ENCODE measurements around the gene SLC35A2.
A peak's percentile ranks its signal among the peaks of the same experiment; 100 is the strongest.

The SLC35A2 gene

DNA sequence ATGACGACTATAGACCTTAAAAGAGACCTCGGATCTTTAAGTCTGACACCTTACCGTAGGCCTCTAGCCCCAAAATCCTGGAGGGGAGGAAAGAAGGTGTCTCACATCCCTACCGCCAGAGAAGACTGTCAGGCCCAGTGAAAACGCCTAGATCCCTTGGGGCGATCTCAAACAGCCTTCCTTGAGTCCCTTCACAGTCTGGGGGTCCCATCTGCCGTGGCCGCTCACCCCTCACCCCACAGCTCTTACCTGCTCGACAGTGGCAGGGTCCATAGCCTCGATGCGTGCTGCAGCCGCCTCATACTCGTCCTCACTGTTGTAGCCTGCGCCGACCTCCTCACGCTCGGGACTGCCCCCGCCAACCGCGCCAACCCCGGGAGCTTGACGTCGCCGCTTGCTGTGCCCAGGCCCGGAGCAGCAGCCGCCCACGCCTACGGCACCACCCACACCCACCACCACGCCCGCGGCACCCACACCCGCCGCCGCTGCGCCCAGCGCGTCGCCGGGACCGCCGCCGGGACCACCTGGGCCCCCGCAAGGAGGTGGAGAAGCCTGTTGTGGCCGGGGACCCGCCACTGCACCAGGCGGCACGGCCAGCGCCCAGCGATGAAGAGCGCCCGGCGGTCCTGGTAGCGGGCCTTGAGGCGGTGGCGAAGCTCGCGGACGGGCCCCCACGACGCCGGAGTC is 45.4 kb upstream of the SLC35A2 start:
- peak in 1 of 2 donors; percentile 68 for DNase-seq

DNA sequence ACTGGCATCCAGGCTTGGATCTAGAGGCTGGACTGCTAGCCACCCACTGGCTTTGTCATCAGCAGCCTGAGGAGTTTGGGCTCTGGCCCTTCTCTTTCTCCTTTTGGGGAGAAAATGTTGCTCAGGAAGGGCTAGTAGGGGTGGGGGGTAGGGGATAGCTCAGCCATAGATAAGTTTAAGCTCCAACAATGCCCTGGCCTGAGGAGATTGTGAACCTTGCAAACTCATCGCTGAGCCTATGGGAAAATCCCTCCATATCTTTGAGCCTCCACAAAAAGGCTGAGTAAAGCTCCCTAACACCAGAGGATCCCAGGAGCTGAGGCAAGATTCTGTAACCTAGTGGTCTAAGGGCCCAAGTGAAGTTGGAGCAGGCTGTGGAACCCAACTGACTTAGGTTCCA is 37.1 kb upstream of the SLC35A2 start:
- DNase-seq: no peak
- H3K4me1 ChIP-seq: peaks cover 0 to 23% (median 4%) of the 10 kb centered on the region in 4 donors
- H3K9me3 ChIP-seq: no peaks in the 10 kb centered on the region
- no peak overlapping the region for H3K27ac ChIP-seq
- H3K27me3 ChIP-seq: no peaks in the 10 kb centered on the region
- intact Hi-C loops (cut with DNase I; ENCODE audit: low total_unique reads): no loop called here
- H3K4me3 ChIP-seq: no peak overlapping the region
- TF ChIP-seq, protein P1, sequence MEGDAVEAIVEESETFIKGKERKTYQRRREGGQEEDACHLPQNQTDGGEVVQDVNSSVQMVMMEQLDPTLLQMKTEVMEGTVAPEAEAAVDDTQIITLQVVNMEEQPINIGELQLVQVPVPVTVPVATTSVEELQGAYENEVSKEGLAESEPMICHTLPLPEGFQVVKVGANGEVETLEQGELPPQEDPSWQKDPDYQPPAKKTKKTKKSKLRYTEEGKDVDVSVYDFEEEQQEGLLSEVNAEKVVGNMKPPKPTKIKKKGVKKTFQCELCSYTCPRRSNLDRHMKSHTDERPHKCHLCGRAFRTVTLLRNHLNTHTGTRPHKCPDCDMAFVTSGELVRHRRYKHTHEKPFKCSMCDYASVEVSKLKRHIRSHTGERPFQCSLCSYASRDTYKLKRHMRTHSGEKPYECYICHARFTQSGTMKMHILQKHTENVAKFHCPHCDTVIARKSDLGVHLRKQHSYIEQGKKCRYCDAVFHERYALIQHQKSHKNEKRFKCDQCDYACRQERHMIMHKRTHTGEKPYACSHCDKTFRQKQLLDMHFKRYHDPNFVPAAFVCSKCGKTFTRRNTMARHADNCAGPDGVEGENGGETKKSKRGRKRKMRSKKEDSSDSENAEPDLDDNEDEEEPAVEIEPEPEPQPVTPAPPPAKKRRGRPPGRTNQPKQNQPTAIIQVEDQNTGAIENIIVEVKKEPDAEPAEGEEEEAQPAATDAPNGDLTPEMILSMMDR (IDR thresholded peaks at IDR 0.05): no peak
- peaks cover 0 to 5% (median 0%) of the 10 kb centered on the region in 3 donors for H3K36me3 ChIP-seq

More for the DNA sequence above, 45.4 kb upstream of the SLC35A2 start:
- no peaks in the 10 kb centered on the region for H3K9me3 ChIP-seq
- TF ChIP-seq, protein P1 (IDR thresholded peaks at IDR 0.05): no peak
- H3K27me3 ChIP-seq: no peaks in the 10 kb centered on the region
- peak overlapping the region; percentile 79 for H3K4me3 ChIP-seq
- H3K36me3 ChIP-seq: no peaks in the 10 kb centered on the region
- peaks cover 0 to 51% (median 14%) of the 10 kb centered on the region in 4 donors for H3K4me1 ChIP-seq
- intact Hi-C loops (cut with DNase I; ENCODE audit: low total_unique reads): no loop called here
- H3K27ac ChIP-seq: peak overlapping the region; percentile 88

DNA sequence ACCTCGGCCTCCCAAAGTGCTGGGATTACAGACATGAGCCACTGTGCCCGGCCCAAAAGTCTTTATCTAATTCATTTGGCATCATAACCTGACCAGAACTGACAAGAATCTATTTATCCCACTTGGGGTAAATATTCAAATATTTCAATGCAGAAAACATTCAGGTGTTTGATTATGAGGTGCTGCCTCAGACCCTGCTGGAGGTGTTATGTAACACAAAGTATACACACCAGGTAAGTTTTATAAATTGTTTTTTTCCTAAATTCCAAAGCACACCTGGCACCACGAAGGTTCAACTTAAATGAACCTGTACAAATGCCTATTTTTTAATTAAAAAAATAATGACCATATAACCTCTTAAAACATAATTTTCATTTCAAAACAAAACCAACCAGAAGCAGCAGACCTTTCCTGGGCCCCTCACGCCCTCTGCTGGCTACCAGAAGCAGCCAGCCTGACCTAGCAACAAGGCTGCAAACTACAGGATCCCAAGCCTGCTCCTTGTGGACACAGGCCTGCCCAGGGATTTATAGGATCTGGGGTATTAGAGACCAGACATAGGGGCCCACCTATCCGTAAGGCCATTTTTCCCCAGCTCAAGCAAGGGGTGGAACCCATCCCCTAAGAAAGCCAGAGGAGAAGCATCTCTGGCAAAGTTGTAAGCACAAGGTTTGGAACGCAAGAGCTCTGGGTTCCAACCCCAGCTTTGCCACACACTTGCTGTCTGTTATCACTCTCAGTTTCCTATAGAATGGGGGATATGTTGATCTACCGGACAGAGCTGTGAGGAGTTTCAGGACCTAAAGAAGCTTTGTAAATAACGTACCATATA is 34.3 kb upstream of the SLC35A2 start:
- Histone ChIP-seq H3K4me1 (peaks cover 0 to 9% (median 0%) of the 10 kb centered on the region in 4 donors), H3K27me3 (no peaks in the 10 kb centered on the region), H3K4me3 (no peak overlapping the region), H3K27ac (no peak overlapping the region), H3K9me3 (no peaks in the 10 kb centered on the region), H3K36me3 (peaks cover 0 to 24% (median 0%) of the 10 kb centered on the region in 3 donors)
- intact Hi-C loops (cut with DNase I; ENCODE audit: low total_unique reads): no loop called here
- no peak for DNase-seq
- TF ChIP-seq, protein P1 (IDR thresholded peaks at IDR 0.05): peak; percentile 47 to 53

DNA sequence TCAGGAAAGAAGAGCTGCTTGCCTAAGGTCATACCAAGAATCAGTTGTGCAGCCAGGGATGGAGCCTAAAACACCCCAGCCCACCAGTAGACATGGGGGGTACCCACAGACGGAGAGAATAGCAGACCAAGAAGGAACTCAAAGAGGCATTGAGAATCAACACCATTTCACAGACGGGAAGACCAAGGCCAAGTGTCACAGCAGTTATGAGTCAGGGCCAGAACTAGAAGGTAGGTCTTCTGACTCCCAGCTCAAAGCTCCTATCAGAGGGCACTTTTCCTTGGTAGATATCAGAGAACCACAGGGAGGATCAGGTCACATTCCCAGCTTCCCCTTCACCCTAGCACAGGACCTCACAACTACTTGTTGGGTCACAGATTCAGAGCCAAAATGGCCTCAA is 31.4 kb upstream of the SLC35A2 start:
- intact Hi-C loops (cut with DNase I; ENCODE audit: low total_unique reads): no loop called here
- Histone ChIP-seq H3K27me3 (no peaks in the 10 kb centered on the region), H3K27ac (no peak overlapping the region), H3K36me3 (peaks cover 0 to 31% (median 0%) of the 10 kb centered on the region in 3 donors), H3K4me1 (peaks cover 0 to 13% (median 5%) of the 10 kb centered on the region in 4 donors), H3K9me3 (no peaks in the 10 kb centered on the region), H3K4me3 (no peak overlapping the region)
- TF ChIP-seq, protein P1 (IDR thresholded peaks at IDR 0.05): no peak
- DNase-seq: no peak

DNA sequence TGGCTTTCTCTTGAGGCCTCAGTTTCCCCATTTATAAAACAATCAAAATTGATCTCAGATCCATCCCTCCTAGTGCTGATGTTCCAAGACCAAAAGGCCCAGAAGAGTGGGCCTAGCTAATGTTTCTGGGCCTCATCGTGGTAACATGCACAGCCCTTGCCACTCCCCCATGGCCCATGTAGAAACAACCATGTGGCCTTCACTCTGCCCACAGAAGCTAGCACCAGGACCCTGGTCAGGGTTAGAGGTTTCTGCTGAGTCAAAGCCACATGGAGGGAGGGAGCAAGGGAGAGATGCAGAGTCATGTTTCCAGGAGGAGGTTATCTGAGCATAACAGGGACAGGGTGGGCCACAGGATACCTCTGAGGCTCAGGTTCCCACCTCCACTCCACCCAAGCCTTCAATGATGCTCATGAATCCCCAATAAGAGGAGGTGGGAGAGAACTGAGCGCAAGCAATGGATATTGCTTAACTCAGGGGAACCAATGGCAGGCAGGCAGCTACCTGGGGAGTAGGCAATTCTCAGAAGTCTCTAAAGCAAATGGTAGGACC is 29.0 kb upstream of the SLC35A2 start:
- intact Hi-C loops (cut with DNase I; ENCODE audit: low total_unique reads): no loop called here
- TF ChIP-seq, protein P1 (IDR thresholded peaks at IDR 0.05): no peak
- Histone ChIP-seq H3K27me3 (no peaks in the 10 kb centered on the region), H3K36me3 (peaks cover 0 to 31% (median 0%) of the 10 kb centered on the region in 3 donors), H3K4me3 (no peak overlapping the region), H3K4me1 (peaks cover 0 to 13% (median 5%) of the 10 kb centered on the region in 4 donors), H3K27ac (no peak overlapping the region), H3K9me3 (no peaks in the 10 kb centered on the region)
- DNase-seq: no peak

All from tibial artery (tissue), 4 donors.